Panc1 (cell line): ENCODE measurements around the gene TICAM2. TPM values are rescaled to one million over a fixed set of nuclear protein-coding genes. Genes with fewer than 3 reads are reported as not detected.

Source experiments
- ATAC-seq: fragments of 200-7000 bp; cut with Tn5 transposase; 2 replicates; pipeline ENCODE4 v1.9.1; 2020; ENCODE audit warnings: mild to moderate bottlenecking, moderate library complexity
- BruUV-seq: library from RNA; stranded (reverse); fragments of 400-500 nt; replicated peaks from 2 replicates; lab custom pipeline; 2021; lab: Mats Ljungman, UMichigan
- CTCF ChIA-PET: fragments of 300-600 bp; sonication (Branson Sonifier 250); formaldehyde crosslinking; loops from one replicate; lab custom pipeline; 2022; ENCODE audit warnings: antibody characterized with exemption; lab: Charles Lee
- POLR2A ChIA-PET: fragments of 300-600 bp; sonication (Branson Sonifier 250); formaldehyde crosslinking; loops from one replicate; lab custom pipeline; 2022; ENCODE audit warnings: antibody characterized with exemption; lab: Charles Lee
- DNase-seq: peaks from one replicate; pipeline ENCODE4 v3.0.0-alpha.2; 2010; ENCODE audit warnings: low read depth, low spot score
- H3K27ac ChIP-seq: 2 replicates; pipeline ENCODE4 v1.5.1; 2011; ENCODE audit warnings: mild to moderate bottlenecking, low read length, inconsistent platforms
- H3K27me3 ChIP-seq: fragments of 200-500 bp; sonication (Bioruptor generic); 2 replicates; pipeline ENCODE4 v1.6.0; 2014; ENCODE audit warnings: low read length, inconsistent platforms; ENCODE audit not compliant: control insufficient read depth, insufficient read depth
- H3K36me3 ChIP-seq: fragments of 200-500 bp; sonication (Bioruptor generic); 2 replicates; pipeline ENCODE4 v1.5.1; 2014; ENCODE audit warnings: inconsistent platforms, mild to moderate bottlenecking, low read length, moderate library complexity; ENCODE audit not compliant: control insufficient read depth, insufficient read depth
- H3K4me1 ChIP-seq: 2 replicates; pipeline ENCODE4 v1.5.1; 2011; ENCODE audit warnings: inconsistent platforms, mild to moderate bottlenecking, low read length, moderate library complexity; ENCODE audit not compliant: control insufficient read depth, insufficient read depth
- H3K4me3 ChIP-seq, 2 experiments: 2 replicates each; pipeline ENCODE4 v1.5.1; 2011 to 2012; ENCODE audit warnings: low read depth in 2 of 2, low read length in 2 of 2, mild to moderate bottlenecking in 2 of 2, inconsistent platforms in 1 of 2, moderate library complexity in 1 of 2
- H3K9me3 ChIP-seq: fragments of 200-500 bp; sonication (Bioruptor generic); 2 replicates; pipeline ENCODE4 v1.5.1; 2014; ENCODE audit warnings: low read depth, mild to moderate bottlenecking, inconsistent platforms, low read length, moderate library complexity; ENCODE audit not compliant: control insufficient read depth, insufficient read depth
- SIN3A ChIP-seq: IDR thresholded peaks from 2 replicates; pipeline ENCODE4 v1.6.1; 2012; ENCODE audit warnings: low read depth, mild to moderate bottlenecking, low read length, moderate library complexity, borderline replicate concordance; ENCODE audit not compliant: insufficient read depth
- TCF7L2 ChIP-seq: IDR thresholded peaks from 2 replicates; pipeline ENCODE4 v1.6.1; 2011; ENCODE audit warnings: mild to moderate bottlenecking, low read depth, low read length, inconsistent platforms
- in situ Hi-C: cut with HindIII; loops from 2 replicates; pipeline ENCODE4 v1.10.0; 2016; ENCODE audit warnings: low sequenced_read_pairs, low pct_unique_long_range_greater_than_20kb
- intact Hi-C: fragments of 100-400 bp; cut with micrococcal nuclease; formaldehyde crosslinking; loops from one replicate; pipeline ENCODE4 v1.10.0; 2022; ENCODE audit not compliant: unreplicated experiment
- total RNA-seq: library from RNA; stranded (reverse); gene quantifications from one replicate; pipeline ENCODE4 v1.2.1, GENCODE V29; 2021; ENCODE audit not compliant: unreplicated experiment
- TF ChIP-seq, protein P1 (sequence below), 2 experiments: IDR thresholded peaks; 2 replicates each; pipeline ENCODE4 v1.6.1; 2011 to 2012; ENCODE audit warnings: low read depth in 2 of 2, control low read depth in 1 of 2, low read length in 1 of 2, mild to moderate bottlenecking in 1 of 2, moderate library complexity in 1 of 2; ENCODE audit not compliant: insufficient read depth in 1 of 2
- TF ChIP-seq, protein P2 (sequence below): fragments of 450-650 bp; IDR thresholded peaks from 2 replicates; pipeline ENCODE4 v1.5.1; 2017; ENCODE audit warnings: mild to moderate bottlenecking

The TICAM2 gene
- total RNA-seq, 1 experiment from 2014 or later = 1.6 TPM

DNA sequence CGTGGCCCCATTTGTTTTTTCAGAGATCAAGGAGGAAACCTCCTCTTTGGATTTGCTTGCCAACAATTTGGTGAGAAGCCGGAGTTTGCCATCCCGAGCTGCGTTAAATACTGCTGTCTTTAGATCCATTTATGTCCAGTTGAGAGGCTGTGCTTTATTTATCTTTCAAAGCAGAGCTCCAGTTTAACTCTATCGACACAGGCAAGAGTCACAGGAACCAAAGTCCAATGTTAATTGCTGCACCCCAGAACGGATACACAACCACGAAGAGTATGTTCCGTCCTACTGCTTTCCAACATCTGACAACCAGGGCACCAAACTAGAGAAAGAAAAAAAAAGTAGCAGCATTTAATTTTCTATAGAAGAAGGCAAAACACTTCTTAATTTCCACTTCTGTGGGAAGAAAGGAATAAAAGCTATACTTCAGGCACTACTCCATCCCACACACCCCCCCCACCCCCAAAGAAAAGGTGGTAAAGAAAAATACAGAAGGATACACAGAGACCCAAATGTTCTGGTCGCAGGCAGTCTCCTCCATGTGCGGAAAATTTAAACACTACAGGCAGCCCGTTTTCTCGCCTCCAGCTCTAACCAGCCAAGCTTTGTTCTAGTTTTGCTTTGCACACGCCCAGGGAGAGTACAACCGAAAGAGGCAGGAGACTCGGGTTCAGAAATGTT, 58.8 kb downstream of the TICAM2 start:
- POLR2A ChIA-PET = interaction anchor here (0.5 to 0.7 kb wide), 2 partner anchors 69 to 220 kb away, joined by 10 to 13 read pairs; no protein-coding TSS in a partner anchor
- no peaks in the 10 kb centered on the region for H3K27me3 ChIP-seq
- H3K4me3 ChIP-seq = peak overlapping the region; percentile 85 to 92
- H3K4me1 ChIP-seq = peaks cover 22% of the 10 kb centered on the region
- BruUV-seq = TSS peak; percentile 73
- intact Hi-C loops = no loop called here
- TF ChIP-seq, protein P1, sequence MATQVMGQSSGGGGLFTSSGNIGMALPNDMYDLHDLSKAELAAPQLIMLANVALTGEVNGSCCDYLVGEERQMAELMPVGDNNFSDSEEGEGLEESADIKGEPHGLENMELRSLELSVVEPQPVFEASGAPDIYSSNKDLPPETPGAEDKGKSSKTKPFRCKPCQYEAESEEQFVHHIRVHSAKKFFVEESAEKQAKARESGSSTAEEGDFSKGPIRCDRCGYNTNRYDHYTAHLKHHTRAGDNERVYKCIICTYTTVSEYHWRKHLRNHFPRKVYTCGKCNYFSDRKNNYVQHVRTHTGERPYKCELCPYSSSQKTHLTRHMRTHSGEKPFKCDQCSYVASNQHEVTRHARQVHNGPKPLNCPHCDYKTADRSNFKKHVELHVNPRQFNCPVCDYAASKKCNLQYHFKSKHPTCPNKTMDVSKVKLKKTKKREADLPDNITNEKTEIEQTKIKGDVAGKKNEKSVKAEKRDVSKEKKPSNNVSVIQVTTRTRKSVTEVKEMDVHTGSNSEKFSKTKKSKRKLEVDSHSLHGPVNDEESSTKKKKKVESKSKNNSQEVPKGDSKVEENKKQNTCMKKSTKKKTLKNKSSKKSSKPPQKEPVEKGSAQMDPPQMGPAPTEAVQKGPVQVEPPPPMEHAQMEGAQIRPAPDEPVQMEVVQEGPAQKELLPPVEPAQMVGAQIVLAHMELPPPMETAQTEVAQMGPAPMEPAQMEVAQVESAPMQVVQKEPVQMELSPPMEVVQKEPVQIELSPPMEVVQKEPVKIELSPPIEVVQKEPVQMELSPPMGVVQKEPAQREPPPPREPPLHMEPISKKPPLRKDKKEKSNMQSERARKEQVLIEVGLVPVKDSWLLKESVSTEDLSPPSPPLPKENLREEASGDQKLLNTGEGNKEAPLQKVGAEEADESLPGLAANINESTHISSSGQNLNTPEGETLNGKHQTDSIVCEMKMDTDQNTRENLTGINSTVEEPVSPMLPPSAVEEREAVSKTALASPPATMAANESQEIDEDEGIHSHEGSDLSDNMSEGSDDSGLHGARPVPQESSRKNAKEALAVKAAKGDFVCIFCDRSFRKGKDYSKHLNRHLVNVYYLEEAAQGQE (IDR thresholded peaks at IDR 0.05; ENCODE audit: insufficient read depth in 1 of 2, low read depth in 2 of 2, low read length in 1 of 2) = no peak
- TF ChIP-seq TCF7L2 = no peak
- DNase-seq = no peak
- H3K9me3 ChIP-seq = peaks cover 4% of the 10 kb centered on the region; the same call in 1 of the 2 replicates
- ATAC-seq = peak; percentile 2; the same call in 1 of the 2 replicates
- peaks cover 18% of the 10 kb centered on the region for H3K36me3 ChIP-seq
- peak overlapping the region; percentile 84 for H3K27ac ChIP-seq
- CTCF ChIA-PET = no interaction called here
- in situ Hi-C loops = no loop called here

DNA sequence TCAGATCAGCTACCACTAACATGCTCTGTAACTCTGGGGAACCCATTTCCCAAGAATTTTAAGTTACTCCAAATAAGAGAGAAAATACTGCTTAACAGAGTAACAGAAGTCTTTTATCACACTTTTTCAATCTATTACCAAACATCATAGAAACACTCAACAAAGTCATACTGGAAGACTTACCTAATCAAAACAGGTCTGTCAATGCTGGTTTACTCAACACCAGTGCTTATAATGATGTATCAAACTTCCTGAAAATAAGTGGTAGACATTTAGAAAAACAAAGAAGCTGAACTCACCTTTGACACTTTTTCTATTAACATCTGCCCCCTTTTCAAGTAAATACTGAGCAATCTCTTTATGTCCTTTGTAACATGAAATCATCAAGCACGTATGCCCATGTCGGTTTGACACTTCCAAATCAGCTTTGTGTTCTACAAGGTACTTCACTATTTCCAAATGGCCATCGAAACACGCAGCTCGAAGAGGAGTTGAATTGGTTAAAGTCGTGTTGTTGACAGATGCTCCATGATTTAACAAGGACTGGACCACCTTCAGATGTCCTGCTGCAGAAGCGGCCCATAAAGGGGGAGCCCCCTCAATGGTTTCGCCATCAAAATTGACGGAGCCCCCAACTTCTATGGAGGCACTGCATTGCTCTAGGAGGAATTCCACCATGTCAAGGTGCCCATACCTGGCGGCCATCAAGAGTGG, 59.5 kb downstream of the TICAM2 start:
- CTCF ChIA-PET = no interaction called here
- POLR2A ChIA-PET = no interaction called here
- Histone ChIP-seq H3K27ac (peak overlapping the region; percentile 84), H3K4me3 (peak overlapping the region; percentile 85 to 92), H3K9me3 (peaks cover 4% of the 10 kb centered on the region; the same call in 1 of the 2 replicates), H3K36me3 (peaks cover 18% of the 10 kb centered on the region), H3K4me1 (peaks cover 22% of the 10 kb centered on the region), H3K27me3 (no peaks in the 10 kb centered on the region)
- in situ Hi-C loops = no loop called here
- no peak for DNase-seq
- BruUV-seq = no TSS peak
- TF ChIP-seq, protein P2, sequence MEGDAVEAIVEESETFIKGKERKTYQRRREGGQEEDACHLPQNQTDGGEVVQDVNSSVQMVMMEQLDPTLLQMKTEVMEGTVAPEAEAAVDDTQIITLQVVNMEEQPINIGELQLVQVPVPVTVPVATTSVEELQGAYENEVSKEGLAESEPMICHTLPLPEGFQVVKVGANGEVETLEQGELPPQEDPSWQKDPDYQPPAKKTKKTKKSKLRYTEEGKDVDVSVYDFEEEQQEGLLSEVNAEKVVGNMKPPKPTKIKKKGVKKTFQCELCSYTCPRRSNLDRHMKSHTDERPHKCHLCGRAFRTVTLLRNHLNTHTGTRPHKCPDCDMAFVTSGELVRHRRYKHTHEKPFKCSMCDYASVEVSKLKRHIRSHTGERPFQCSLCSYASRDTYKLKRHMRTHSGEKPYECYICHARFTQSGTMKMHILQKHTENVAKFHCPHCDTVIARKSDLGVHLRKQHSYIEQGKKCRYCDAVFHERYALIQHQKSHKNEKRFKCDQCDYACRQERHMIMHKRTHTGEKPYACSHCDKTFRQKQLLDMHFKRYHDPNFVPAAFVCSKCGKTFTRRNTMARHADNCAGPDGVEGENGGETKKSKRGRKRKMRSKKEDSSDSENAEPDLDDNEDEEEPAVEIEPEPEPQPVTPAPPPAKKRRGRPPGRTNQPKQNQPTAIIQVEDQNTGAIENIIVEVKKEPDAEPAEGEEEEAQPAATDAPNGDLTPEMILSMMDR = no peak
- TF ChIP-seq TCF7L2 (no peak), SIN3A (no peak)
- TF ChIP-seq, protein P1 (IDR thresholded peaks at IDR 0.05; ENCODE audit: insufficient read depth in 1 of 2, low read depth in 2 of 2, low read length in 1 of 2) = no peak
- no peak for ATAC-seq
- intact Hi-C loops = no loop called here
